HG03095 (cell line): ENCODE results near the gene NLK.
"Not testable (repeated sequence)": the region's sequence is repeated elsewhere in the genome, so short reads cannot be mapped to it uniquely, and the experiment has no call there.

Source experiments
- ATAC-seq: cut with Tn5 transposase; IDR thresholded peaks from one replicate; pipeline ENCODE4 v1.9.1; 2021; ENCODE audit warnings: moderate library complexity; ENCODE audit not compliant: unreplicated experiment

Gene NLK

DNA sequence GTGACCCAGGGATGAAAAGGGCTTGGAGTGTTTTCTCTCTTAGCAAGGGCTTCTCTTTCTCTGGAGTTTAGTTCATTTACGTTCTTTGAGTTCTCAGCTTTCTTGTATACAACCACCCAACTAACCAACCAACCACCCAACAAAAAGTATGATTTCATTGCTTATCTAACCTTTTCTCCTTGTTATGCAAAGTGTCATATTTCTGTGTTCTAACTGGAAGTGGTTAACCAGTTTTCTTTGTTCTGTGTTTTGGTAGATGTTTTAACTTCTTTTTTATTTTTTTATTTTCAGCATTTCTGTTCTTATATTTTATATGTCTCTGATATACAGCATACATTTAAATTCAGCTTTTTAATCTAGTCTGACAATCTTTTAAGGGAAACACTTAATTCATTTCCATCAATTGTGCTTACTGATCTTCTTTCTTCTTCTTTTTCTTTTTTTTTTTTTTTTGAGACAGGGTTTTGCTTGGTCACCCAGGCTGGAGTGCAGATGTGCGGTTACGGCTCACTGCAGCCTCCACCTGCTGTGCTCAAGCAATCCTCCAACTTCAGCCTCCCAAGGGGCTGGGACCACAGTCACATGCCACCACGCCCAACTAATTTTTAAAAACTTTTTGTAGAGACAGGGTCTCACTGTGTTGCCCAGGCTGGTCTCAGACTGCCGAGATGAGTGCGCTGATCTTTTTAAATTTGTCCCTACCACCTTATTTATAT is 29.6 kb downstream of the NLK start:
- ATAC-seq: no peak

DNA sequence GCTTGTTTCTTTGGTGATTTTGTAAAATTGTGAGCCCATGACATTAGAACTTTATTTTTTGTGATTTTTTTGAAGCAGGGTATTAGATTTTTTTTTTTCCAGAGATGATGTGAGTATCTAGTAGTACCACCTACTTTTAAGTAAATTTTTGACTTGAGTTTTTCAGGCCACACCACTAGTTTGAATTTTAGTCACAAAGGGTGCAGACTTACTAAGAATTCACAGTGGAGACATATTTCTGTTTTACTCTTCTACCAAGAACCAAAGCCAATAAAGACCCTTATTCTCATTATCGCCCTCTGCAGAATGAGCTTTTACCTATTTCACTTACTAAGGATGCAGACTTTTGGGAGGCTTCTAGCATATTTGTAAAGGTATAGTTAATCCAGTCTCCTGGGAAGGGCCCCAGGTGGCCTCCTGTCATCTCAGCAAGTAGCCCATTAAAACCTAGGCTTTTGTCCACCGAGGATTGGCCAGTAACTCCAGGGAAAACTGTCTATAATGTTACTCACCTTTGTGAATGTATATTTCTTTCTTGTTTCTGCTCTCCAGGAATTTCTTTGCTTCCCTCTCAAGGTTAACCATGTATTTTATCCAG is 30.6 kb downstream of the NLK start:
- no peak for ATAC-seq

GRCh38 chr17:28074010-28074409 is 31.5 kb downstream of the NLK start:
- no peak for ATAC-seq

- no peak for ATAC-seq
Measured at GRCh38 chr17:28076144-28076543, 33.7 kb downstream of the NLK start.

DNA sequence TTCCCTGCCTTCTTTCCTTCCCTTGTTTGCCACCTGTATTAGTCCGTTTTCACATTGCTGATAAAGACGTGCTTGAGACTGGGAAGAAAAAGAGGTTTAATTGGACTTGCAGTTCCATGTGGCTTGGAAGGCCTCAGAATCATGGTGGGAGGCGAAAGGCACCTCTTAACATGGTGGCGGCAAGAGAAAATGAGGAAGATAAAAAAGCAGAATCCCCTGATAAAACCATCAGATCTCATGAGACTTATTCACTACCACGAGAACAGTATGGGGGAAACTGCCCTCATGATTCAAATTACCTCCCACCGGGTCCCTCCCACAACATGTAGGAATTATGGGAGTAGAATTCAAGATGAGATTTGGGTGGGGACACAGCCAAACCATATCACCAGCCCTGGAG is 34.7 kb downstream of the NLK start:
- ATAC-seq: not testable (repeated sequence)

GRCh38 chr17:28078341-28079229 is 36.1 kb downstream of the NLK start:
- no peak for ATAC-seq

DNA sequence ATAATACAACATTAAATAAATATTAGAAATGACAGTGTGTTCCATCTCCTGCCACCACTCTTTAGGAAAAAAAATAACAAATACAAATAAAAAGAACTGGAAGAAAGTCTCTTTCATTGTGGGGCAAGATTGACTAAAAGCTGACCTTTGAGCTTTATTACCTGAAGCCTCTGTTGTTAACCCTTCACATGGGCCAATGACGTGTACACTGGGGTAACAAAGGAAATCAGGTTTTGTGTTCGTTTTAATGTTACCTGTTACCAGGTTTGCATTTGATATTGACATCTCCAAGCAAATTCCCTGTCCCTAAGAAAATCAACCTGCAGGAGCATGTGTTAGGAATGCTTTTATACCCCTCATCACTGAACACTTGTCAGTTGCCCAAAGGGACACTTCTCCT is 39.0 kb downstream of the NLK start:
- ATAC-seq: no peak

- ATAC-seq: no peak
Measured at GRCh38 chr17:28085766-28086165, 43.3 kb downstream of the NLK start.

DNA sequence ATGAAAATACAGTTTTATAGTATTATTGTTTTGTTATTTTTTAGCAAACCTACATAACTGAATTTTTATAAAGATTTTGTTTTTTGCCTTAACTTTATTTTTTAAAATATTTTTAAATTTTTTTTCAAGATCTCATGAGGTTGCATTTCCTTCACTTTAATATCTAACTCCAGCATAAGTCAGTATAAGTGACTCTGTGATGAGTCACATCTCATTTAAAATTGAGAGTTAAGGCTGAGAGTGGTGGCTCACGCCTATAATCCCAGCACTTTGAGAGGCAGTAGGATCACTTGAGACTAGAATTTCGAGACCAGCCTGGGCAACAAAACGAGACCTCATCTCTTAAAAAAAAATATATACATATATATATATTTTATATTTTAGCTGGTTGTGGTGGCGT is 44.0 kb downstream of the NLK start:
- ATAC-seq: no peak

GRCh38 chr17:28087743-28088142 is 45.3 kb downstream of the NLK start:
- no peak for ATAC-seq

DNA sequence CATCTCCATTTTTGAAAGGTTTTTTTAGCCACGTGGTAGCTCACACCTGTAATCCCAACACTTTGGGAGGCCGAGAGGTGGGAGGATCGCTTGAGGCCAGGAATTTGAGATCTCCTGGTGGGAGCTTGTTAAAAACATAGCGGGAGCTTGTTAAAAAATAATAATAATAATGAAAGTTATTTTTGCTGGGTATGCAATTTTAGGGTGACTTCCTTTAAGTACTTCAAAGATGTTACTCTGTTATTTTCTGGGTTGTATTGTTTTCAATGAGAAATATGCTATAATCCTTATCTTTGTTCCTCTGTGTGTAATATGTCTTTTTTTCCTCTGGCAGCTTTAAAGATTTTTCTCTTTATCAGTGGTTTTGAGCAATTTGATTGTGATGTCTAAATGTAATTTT is 48.1 kb downstream of the NLK start:
- no peak for ATAC-seq

- ATAC-seq: no peak
Measured at GRCh38 chr17:28092088-28092487, 49.6 kb downstream of the NLK start.

GRCh38 chr17:28093999-28094716 is 51.7 kb downstream of the NLK start:
- ATAC-seq: no peak

- ATAC-seq: no peak
Measured at GRCh38 chr17:28096756-28097155, 54.3 kb downstream of the NLK start.

DNA sequence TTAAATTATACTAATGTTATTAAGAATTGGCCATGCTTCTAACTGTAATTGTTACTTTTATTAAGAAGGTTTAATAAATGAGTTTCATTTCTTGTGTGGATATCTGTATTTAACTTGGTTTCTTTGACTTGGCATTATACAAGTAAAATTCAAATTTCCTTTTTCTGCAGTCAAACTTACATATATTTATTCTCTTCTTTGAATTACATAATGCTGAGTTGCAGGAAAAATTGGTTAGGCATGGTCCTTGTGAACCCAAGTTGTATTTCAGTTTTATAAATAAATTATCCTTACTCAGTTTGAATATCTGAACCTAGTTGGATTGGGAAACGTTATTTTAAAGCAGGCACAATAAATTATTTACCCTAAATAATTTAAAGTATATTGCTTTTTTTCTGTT is 54.8 kb downstream of the NLK start:
- ATAC-seq: no peak

DNA sequence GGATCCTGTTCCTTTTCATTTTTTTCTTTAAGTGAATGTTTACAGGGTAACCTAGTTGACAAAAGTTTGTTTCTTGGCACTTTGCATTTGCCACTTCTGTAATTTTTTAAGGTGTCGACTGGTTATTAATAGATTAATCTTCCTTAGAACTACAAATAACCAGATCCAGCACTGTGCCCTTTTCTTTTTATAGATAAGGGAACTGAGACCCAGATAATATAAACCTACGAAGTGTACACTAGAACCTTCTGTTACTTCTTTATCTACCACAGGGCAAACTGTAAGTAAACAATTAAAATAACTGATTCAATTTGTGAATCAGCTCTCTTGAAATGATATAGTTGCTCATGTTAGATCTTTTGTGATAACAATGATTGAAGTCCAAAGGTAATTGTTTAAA is 55.4 kb downstream of the NLK start:
- no peak for ATAC-seq

DNA sequence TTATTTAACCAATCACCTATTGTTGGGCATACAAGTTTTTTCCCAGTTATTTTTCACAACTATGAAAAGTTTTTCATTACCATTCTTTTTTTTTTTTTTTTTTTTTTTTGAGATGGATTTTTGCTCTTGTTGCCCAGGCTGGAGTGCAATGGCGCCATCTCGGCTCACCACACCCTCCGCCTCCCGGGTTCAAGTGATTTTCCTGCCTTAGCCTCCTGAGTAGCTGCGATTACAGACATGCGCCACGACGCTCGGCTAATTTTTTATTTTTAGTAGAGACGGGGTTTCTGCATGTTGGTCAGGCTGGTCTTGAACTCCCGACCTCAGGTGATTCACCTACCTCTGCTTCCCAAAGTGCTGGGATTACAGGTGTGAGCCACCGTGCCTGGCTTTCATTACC is 56.1 kb downstream of the NLK start:
- not testable (repeated sequence) for ATAC-seq

- ATAC-seq: no peak
Measured at GRCh38 chr17:28100251-28100650, 57.8 kb downstream of the NLK start.

DNA sequence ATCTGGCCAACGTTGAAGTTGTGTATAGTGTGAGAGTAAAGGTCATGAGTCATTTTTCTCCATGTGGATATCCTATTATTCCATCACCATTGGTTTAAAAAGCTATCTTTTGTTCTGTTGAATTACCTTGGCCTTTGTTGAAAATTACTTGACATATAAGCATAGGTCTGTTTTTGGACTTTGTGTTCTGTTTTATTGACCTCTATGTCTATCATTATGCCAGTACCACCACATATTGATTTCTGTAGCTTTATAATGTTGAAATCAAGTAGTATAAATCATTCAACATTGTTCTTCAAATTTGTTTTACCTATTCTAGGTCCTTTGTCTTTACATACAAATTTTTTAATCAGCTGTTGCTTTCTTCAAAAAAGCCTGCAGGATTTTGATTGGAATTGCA is 58.5 kb downstream of the NLK start:
- no peak for ATAC-seq

DNA sequence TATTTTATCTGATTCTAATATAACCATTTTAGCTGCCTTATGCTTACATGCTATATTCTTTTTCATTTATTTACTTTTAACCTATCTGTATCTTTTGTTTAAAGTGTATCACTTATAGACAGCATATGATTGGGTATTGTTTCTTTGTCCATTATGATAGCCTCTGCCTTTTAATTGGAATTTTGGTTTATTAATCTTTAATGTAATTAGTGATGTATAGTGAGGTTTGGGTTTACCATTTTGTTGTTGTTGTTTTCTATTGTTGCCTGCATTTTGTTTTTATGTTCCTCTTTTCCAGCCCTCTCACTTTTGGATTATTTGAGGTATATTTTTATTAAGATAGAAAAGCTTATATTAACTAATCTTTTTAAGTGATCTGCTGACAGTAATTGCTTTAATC is 59.4 kb downstream of the NLK start:
- no peak for ATAC-seq

- no peak for ATAC-seq
Measured at GRCh38 chr17:28105501-28105900, 63.0 kb downstream of the NLK start.
